ENCODE data around the gene NIN.

NIN gene

GRCh38 chr14:50778721-50779483, 52.1 kb downstream of the NIN start:
- DNase-seq (ENCODE audit: insufficient read length, low spot score) (no peak), FAIRE-seq (no peak)
- TF ChIP-seq CTCF (IDR thresholded peaks at IDR 0.05; ENCODE audit: insufficient read depth, missing control alignments) = no peak

- no peak for TF ChIP-seq CTCF (IDR thresholded peaks at IDR 0.05; ENCODE audit: insufficient read depth, missing control alignments)
These were observed 54.4 kb downstream of the NIN start for GRCh38 chr14:50776522-50776921.

GRCh38 chr14:50775357-50775756, 55.6 kb downstream of the NIN start:
- DNase-seq (ENCODE audit: insufficient read length, low spot score) = no peak
- no peak for TF ChIP-seq CTCF (IDR thresholded peaks at IDR 0.05; ENCODE audit: insufficient read depth, missing control alignments)
- no peak for FAIRE-seq

More at GRCh38 chr14:50776522-50776921, 54.4 kb downstream of the NIN start:
- DNase-seq (ENCODE audit: insufficient read length, low spot score) (no peak), FAIRE-seq (no peak)

- FAIRE-seq (no peak), DNase-seq (ENCODE audit: insufficient read length, low spot score) (no peak)
- TF ChIP-seq CTCF (IDR thresholded peaks at IDR 0.05; ENCODE audit: insufficient read depth, missing control alignments) = no peak
These were observed 56.3 kb downstream of the NIN start for GRCh38 chr14:50774542-50775267.

GRCh38 chr14:50773632-50774541, 57.1 kb downstream of the NIN start:
- peak; percentile 16 for FAIRE-seq

GRCh38 chr14:50772412-50772811, 58.5 kb downstream of the NIN start:
- FAIRE-seq = no peak
- no peak for TF ChIP-seq CTCF (IDR thresholded peaks at IDR 0.05; ENCODE audit: insufficient read depth, missing control alignments)
- DNase-seq (ENCODE audit: insufficient read length, low spot score) = no peak

More at GRCh38 chr14:50773632-50774541, 57.1 kb downstream of the NIN start:
- DNase-seq (ENCODE audit: insufficient read length, low spot score) = peak; percentile 25
- TF ChIP-seq CTCF (IDR thresholded peaks at IDR 0.05; ENCODE audit: insufficient read depth, missing control alignments) = peak; percentile 97
